H1 (cell line): Measurements from ENCODE around the gene DYNC2I2. TPM values are rescaled to one million over a fixed set of nuclear protein-coding genes. Genes with fewer than 3 reads are reported as not detected.

Experiments
- CTCF ChIA-PET: fragments of 300-600 bp; sonication (Branson Sonifier 250); formaldehyde crosslinking; loops from one replicate; lab custom pipeline; 2021; ENCODE audit not compliant: partially characterized antibody; lab: Charles Lee
- POLR2A ChIA-PET: fragments of 300-600 bp; sonication (Branson Sonifier 250); formaldehyde crosslinking; loops from one replicate; lab custom pipeline; 2021; ENCODE audit warnings: inconsistent platforms; ENCODE audit not compliant: partially characterized antibody; lab: Charles Lee
- DNase-seq, 2 experiments: peaks; one replicate each; pipeline versions ENCODE4 v3.0.0 to v3.0.0-alpha.2; 2010 to 2022; ENCODE audit warnings: low spot score in 2 of 2, low read depth in 1 of 2, mixed read lengths in 1 of 2
- FAIRE-seq: peaks from 2 replicates; lab custom pipeline; 2011; peaks lifted over from hg19 to GRCh38; lab: Jason Lieb, UNC
- H2AFZ ChIP-seq: 2 replicates; pipeline ENCODE4 v1.8.1; 2012; ENCODE audit warnings: low read length, inconsistent platforms
- H2AK5ac ChIP-seq: 2 replicates; pipeline ENCODE4 v1.6.1; 2013; ENCODE audit warnings: low read depth, low read length
- H2BK120ac ChIP-seq: replicated peaks from 2 replicates; pipeline ENCODE3; 2013; ENCODE audit warnings: low read depth, low read length, inconsistent platforms
- H2BK12ac ChIP-seq: 2 replicates; pipeline ENCODE4 v1.6.1; 2013; ENCODE audit warnings: low read depth, low read length
- H2BK15ac ChIP-seq: 2 replicates; pipeline ENCODE4 v1.6.1; 2013; ENCODE audit warnings: low read length
- H2BK20ac ChIP-seq: 2 replicates; pipeline ENCODE4 v1.6.1; 2013; ENCODE audit warnings: low read length
- H2BK5ac ChIP-seq: 2 replicates; pipeline ENCODE4 v1.6.1; 2013; ENCODE audit warnings: low read depth, low read length
- H3K14ac ChIP-seq: 2 replicates; pipeline ENCODE4 v1.6.1; 2013; ENCODE audit warnings: inconsistent platforms; ENCODE audit not compliant: insufficient read length
- H3K18ac ChIP-seq: 2 replicates; pipeline ENCODE4 v1.6.1; 2013; ENCODE audit warnings: low read length; ENCODE audit errors: extremely low read depth
- H3K23ac ChIP-seq: 2 replicates; pipeline ENCODE4 v1.6.1; 2013; ENCODE audit warnings: inconsistent platforms; ENCODE audit not compliant: insufficient read length
- H3K23me2 ChIP-seq: 2 replicates; pipeline ENCODE4 v1.6.1; 2013; ENCODE audit warnings: low read depth, low read length
- H3K27ac ChIP-seq: 2 replicates; pipeline ENCODE4 v1.6.1; 2011; ENCODE audit warnings: low read depth, low read length, inconsistent platforms
- H3K27me3 ChIP-seq, 4 experiments: replicated peaks in 1 of 4; 1 replicate in 1 of 4; 2 replicates in 3 of 4; pipeline versions ENCODE4 v1.6.1 to v1.8.1; 2011 to 2013; ENCODE audit warnings: low read length in 3 of 4, mild to moderate bottlenecking in 3 of 4, inconsistent platforms in 2 of 4, mixed read lengths in 2 of 4, moderate library complexity in 1 of 4; ENCODE audit not compliant: control insufficient read depth in 3 of 4, insufficient read depth in 3 of 4; ENCODE audit errors: extremely low read depth in 1 of 4
- H3K36me3 ChIP-seq, 4 experiments: 2 replicates each; pipeline versions ENCODE4 v1.6.1 to v1.8.1; 2011 to 2013; ENCODE audit warnings: mild to moderate bottlenecking in 4 of 4, low read length in 3 of 4, moderate library complexity in 2 of 4, control low read depth in 1 of 4, inconsistent platforms in 1 of 4; ENCODE audit not compliant: insufficient read depth in 4 of 4, control insufficient read depth in 2 of 4
- H3K4ac ChIP-seq: replicated peaks from 2 replicates; pipeline ENCODE3; 2013; ENCODE audit warnings: low read length, low read depth, mixed read lengths, inconsistent platforms; ENCODE audit not compliant: insufficient read length
- H3K4me1 ChIP-seq, 4 experiments: replicated peaks in 1 of 4; 1 replicate in 1 of 4; 2 replicates in 3 of 4; pipeline versions ENCODE4 v1.6.1 to v1.8.1; 2011 to 2013; ENCODE audit warnings: low read length in 3 of 4, inconsistent platforms in 2 of 4, mixed read lengths in 1 of 4; ENCODE audit not compliant: insufficient read depth in 4 of 4, control insufficient read depth in 3 of 4
- H3K4me2 ChIP-seq, 2 experiments: 2 replicates each; pipeline versions ENCODE4 v1.6.1 to v1.8.1; 2011 to 2013; ENCODE audit warnings: low read depth in 2 of 2, low read length in 2 of 2, control low read depth in 1 of 2, inconsistent platforms in 1 of 2, mild to moderate bottlenecking in 1 of 2; ENCODE audit not compliant: insufficient read depth in 1 of 2
- H3K4me3 ChIP-seq, 4 experiments: fragments of 200-600, 300-600 bp in 1 of 4; sonication (generic), shearing (Covaris generic), sonication (Bioruptor Twin) in 1 of 4; 2 replicates each; pipeline versions ENCODE4 v1.5.1 to v1.8.1; 2011 to 2016; ENCODE audit warnings: low read length in 4 of 4, low read depth in 3 of 4, control low read depth in 2 of 4, inconsistent platforms in 2 of 4, mild to moderate bottlenecking in 2 of 4, mixed read lengths in 1 of 4, moderate library complexity in 1 of 4; ENCODE audit not compliant: insufficient read depth in 2 of 4; ENCODE audit errors: extremely low read depth in 1 of 4
- H3K56ac ChIP-seq: replicated peaks from 2 replicates; pipeline ENCODE3; 2013; ENCODE audit warnings: low read depth, mild to moderate bottlenecking, mixed read lengths, low read length, inconsistent platforms; ENCODE audit not compliant: insufficient read length
- H3K79me1 ChIP-seq: 2 replicates; pipeline ENCODE4 v1.6.1; 2013; ENCODE audit warnings: low read depth, low read length, control low read depth
- H3K79me2 ChIP-seq, 2 experiments: 2 replicates each; pipeline versions ENCODE4 v1.6.1 to v1.8.1; 2012 to 2013; ENCODE audit warnings: low read length in 2 of 2, mild to moderate bottlenecking in 2 of 2, inconsistent platforms in 1 of 2; ENCODE audit not compliant: insufficient read depth in 2 of 2, control insufficient read depth in 1 of 2
- H3K9ac ChIP-seq, 4 experiments: replicated peaks in 1 of 4; 1 replicate in 1 of 4; 2 replicates in 3 of 4; pipeline versions ENCODE4 v1.6.1 to v1.8.1; 2011 to 2013; ENCODE audit warnings: low read depth in 3 of 4, low read length in 3 of 4, control low read depth in 2 of 4, mild to moderate bottlenecking in 2 of 4, moderate library complexity in 2 of 4, inconsistent platforms in 1 of 4; ENCODE audit errors: extremely low read depth in 1 of 4
- H3K9me3 ChIP-seq, 2 experiments: 2 replicates each; pipeline versions ENCODE4 v1.6.1 to v1.8.1; 2012 to 2013; ENCODE audit warnings: mild to moderate bottlenecking in 2 of 2, moderate library complexity in 2 of 2, control low read depth in 1 of 2, inconsistent platforms in 1 of 2, low read depth in 1 of 2, low read length in 1 of 2, mixed read lengths in 1 of 2; ENCODE audit not compliant: insufficient read depth in 2 of 2
- H4K20me1 ChIP-seq, 2 experiments: replicated peaks in 1 of 2; 2 replicates each; pipeline versions ENCODE3 to v1.8.1; 2011 to 2013; ENCODE audit warnings: inconsistent platforms in 2 of 2, low read length in 2 of 2, mild to moderate bottlenecking in 1 of 2; ENCODE audit not compliant: insufficient read depth in 2 of 2, control insufficient read depth in 1 of 2
- H4K5ac ChIP-seq: 2 replicates; pipeline ENCODE4 v1.6.1; 2013; ENCODE audit warnings: low read length, low read depth, mixed read lengths, inconsistent platforms; ENCODE audit not compliant: insufficient read length
- H4K8ac ChIP-seq: 2 replicates; pipeline ENCODE4 v1.8.0; 2013; ENCODE audit warnings: mild to moderate bottlenecking, moderate library complexity, low read length, inconsistent platforms; ENCODE audit not compliant: insufficient read depth; ENCODE audit errors: extremely low read depth
- H4K91ac ChIP-seq: replicated peaks from 2 replicates; pipeline ENCODE3; 2013; ENCODE audit warnings: low read length, mixed read lengths, inconsistent platforms; ENCODE audit not compliant: insufficient read length
- BACH1 ChIP-seq: IDR thresholded peaks from 2 replicates; pipeline ENCODE4 v1.6.1; 2012; ENCODE audit warnings: low read length, improper control_type of control experiment
- CEBPB ChIP-seq: IDR thresholded peaks from 2 replicates; pipeline ENCODE4 v1.6.1; 2012; ENCODE audit warnings: low read depth, low read length
- CREB1 ChIP-seq: IDR thresholded peaks from 2 replicates; pipeline ENCODE4 v1.6.1; 2012; ENCODE audit warnings: inconsistent platforms
- NRF1 ChIP-seq: IDR thresholded peaks from 2 replicates; pipeline ENCODE4 v1.6.1; 2011; ENCODE audit warnings: mild to moderate bottlenecking, low read depth, low read length, improper control_type of control experiment
- RXRA ChIP-seq: IDR thresholded peaks from 2 replicates; pipeline ENCODE4 v1.6.1; 2011; ENCODE audit warnings: low read depth, mild to moderate bottlenecking, low read length, moderate library complexity; ENCODE audit not compliant: insufficient read depth
- SIRT6 ChIP-seq: IDR thresholded peaks from one replicate; pipeline ENCODE4 v1.7.1; 2012; ENCODE audit warnings: low read length, inconsistent platforms
- SP1 ChIP-seq: IDR thresholded peaks from 2 replicates; pipeline ENCODE4 v1.6.1; 2011; ENCODE audit warnings: low read depth, low read length
- TEAD4 ChIP-seq: IDR thresholded peaks from 2 replicates; pipeline ENCODE4 v1.6.1; 2012; ENCODE audit warnings: low read depth, low read length, inconsistent platforms, mixed read lengths
- USF2 ChIP-seq: IDR thresholded peaks from 2 replicates; pipeline ENCODE4 v1.6.1; 2011; ENCODE audit warnings: low read length, improper control_type of control experiment
- YY1 ChIP-seq: IDR thresholded peaks from 2 replicates; pipeline ENCODE4 v1.6.1; 2011; ENCODE audit warnings: low read depth, mild to moderate bottlenecking, low read length
- ZNF274 ChIP-seq: IDR thresholded peaks from 2 replicates; pipeline ENCODE4 v1.7.0; 2012; ENCODE audit warnings: low read length, borderline replicate concordance; ENCODE audit errors: extremely low read depth
- WGBS, 2 experiments: shearing (Covaris generic) in 1 of 2; methylation state at CpG; one replicate each; pipeline versions ENCODE4 v1.1.6 to v1.1.7; 2013 to 2015; ENCODE audit warnings: low lambda C conversion rate in 2 of 2, mixed read lengths in 2 of 2, inconsistent platforms in 1 of 2, low coverage in 1 of 2, missing lambda C conversion rate in 1 of 2; ENCODE audit not compliant: insufficient replicate concordance in 2 of 2, insufficient coverage in 1 of 2, insufficient read length in 1 of 2; ENCODE audit errors: extremely low coverage in 1 of 2, missing lambda C conversion rate in 1 of 2; 5-methylcytosine and 5-hydroxymethylcytosine counted together
- polyA plus RNA-seq, 7 experiments: library from polyadenylated mRNA; depleted of rRNA in 3 of 7; stranded (reverse) in 5 of 7; unstranded in 2 of 7; fragments of >200 nt in 5 of 7; fragments of 200-250 nt in 2 of 7; gene quantifications; 1 replicate in 5 of 7; 2 replicates in 1 of 7; 4 replicates in 1 of 7; pipeline versions ENCODE4 v1.2.1 to v1.2.3, GENCODE V29; 2011 to 2013; ENCODE audit warnings: missing spikeins in 2 of 7, mixed read lengths in 2 of 7
- total RNA-seq: library from RNA; stranded (reverse); fragmentation: NEBNext Ultra II Directional; extraction: Animal tissue kit (Norgen Biotek cat#: 25700); gene quantifications from 2 replicates; pipeline ENCODE4 v1.2.1, GENCODE V29; 2021

Gene DYNC2I2
- total and polyA plus RNA-seq, 2 of the 8 experiments (the other 6 are each of a cell fraction or from before 2014, with no cell fraction given): 58.0 to 78.5 TPM

- Histone ChIP-seq H4K91ac (no peak overlapping the region), H3K79me2 (peaks cover 0 to 2% of the 10 kb centered on the region in 2 experiments; a peak in 1 of 4 replicates), H3K27ac (no peak overlapping the region), H4K20me1 (peaks cover 0 to 2% of the 10 kb centered on the region in 2 experiments), H2AK5ac (no peak overlapping the region), H3K27me3 (no peaks in the 10 kb centered on the region), H3K9me3 (no peaks in the 10 kb centered on the region), H3K56ac (no peak overlapping the region), H2BK5ac (no peak overlapping the region), H3K4me3 (no peak overlapping the region), H3K23me2 (peaks cover 4% of the 10 kb centered on the region; the same call in 1 of the 2 replicates), H2AFZ (no peak overlapping the region), H2BK15ac (no peak overlapping the region), H2BK120ac (no peak overlapping the region), H3K9ac (no peak overlapping the region), H3K14ac (no peak overlapping the region), H3K36me3 (peaks cover 0 to 9% (median 0%) of the 10 kb centered on the region in 4 experiments; a peak in 1 of 8 replicates), H3K18ac (no peak overlapping the region), H2BK12ac (no peak overlapping the region), H3K4me2 (no peak overlapping the region), H3K4ac (no peak overlapping the region), H3K79me1 (peaks cover 3% of the 10 kb centered on the region; the same call in 1 of the 2 replicates), H3K23ac (no peak overlapping the region), H3K4me1 (no peaks in the 10 kb centered on the region; a peak in 2 of 7 replicates), H4K8ac (no peak overlapping the region), H2BK20ac (no peak overlapping the region), H4K5ac (no peak overlapping the region)
- ChIA-PET CTCF (interaction anchor here (0.6 to 1.5 kb wide), 4 partner anchors 16 to 97 kb away, joined by 3 to 4 read pairs (median 3); no protein-coding TSS in a partner anchor), POLR2A (interaction anchor here (0.9 to 5.0 kb wide), 9 partner anchors 8 to 47 kb away, joined by 3 to 47 read pairs (median 9); partner anchors contain the start of gene SET)
- WGBS, 2 experiments: 98% methylated on average over 8 of the region's 8 CpGs; no CpG with 5 or more reads in 1 of the 2 experiments
- no peak for FAIRE-seq
- DNase-seq: no peak
- TF ChIP-seq ZNF274 (no peak), SIRT6 (no peak), CREB1 (no peak), TEAD4 (no peak), RXRA (no peak), USF2 (no peak), BACH1 (no peak), CEBPB (no peak), YY1 (no peak), NRF1 (no peak), SP1 (no peak)
These were observed 2.7 kb downstream of the DYNC2I2 start for GRCh38 chr9:128653908-128654307.
